ENCODE data around the gene TTLL7.

Gene TTLL7

DNA sequence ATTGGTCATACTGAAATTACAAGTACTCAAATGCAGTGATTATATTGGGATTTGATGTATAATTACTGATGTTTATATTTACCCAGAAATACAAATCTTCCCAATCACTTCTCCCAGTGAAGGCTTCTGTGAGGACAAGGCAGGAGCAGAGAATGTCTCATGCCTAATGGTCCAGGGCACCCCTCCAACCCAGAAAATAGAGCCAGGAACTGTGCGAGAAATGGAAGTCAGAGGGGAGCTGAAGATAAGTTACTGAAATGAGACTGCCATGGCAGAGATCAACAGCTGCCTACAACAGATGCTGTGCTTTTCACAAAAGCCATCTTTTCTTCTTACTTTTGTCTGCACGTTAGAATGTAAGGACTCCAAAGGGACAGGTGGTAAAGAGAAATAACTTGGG is 171.2 kb downstream of the TTLL7 start:
- DNase-seq (ENCODE audit: low read depth in 1 of 2, low spot score in 1 of 2), result no peak

DNA sequence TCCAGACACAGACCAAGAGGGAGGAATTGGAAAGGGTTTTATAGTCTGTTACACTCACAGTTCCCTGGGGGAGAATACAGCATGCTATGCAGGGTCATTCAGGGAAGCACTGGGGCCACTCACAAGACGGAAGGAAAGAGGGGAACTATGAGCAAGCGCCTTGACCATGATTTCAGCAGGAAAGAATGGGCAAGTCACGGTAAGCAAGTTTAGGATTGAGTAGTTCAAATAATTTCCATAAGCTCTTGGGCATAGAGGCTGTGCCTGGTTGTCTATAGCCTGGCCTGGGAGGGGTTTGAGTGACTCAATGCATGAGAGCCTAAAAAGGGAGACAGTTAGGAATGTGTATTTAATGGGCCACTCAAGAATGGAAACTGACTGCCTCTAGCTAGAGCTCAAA is 176.7 kb downstream of the TTLL7 start:
- no peak for DNase-seq (ENCODE audit: low read depth in 1 of 2, low spot score in 1 of 2)

DNA sequence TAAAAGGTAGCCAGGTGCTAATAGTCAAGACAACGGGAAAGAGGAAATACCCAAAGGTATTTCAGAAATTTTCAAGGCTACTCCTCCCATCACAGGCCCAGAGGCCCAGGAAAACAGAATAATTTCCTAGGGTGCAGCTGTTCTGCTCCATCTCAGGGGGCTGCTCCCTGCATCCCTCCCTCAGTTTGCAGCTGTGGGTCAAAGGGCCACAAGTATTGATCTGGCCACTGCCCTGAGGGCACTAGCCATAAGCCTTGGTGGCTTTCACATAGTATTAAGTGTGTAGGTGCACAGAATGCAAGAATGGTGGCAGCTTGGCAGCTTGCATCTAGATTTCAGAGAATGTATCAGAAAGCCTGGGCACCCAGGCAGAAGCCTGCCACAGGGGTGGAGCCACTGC is 179.5 kb downstream of the TTLL7 start:
- no peak for DNase-seq (ENCODE audit: low read depth in 1 of 2, low spot score in 1 of 2)

DNA sequence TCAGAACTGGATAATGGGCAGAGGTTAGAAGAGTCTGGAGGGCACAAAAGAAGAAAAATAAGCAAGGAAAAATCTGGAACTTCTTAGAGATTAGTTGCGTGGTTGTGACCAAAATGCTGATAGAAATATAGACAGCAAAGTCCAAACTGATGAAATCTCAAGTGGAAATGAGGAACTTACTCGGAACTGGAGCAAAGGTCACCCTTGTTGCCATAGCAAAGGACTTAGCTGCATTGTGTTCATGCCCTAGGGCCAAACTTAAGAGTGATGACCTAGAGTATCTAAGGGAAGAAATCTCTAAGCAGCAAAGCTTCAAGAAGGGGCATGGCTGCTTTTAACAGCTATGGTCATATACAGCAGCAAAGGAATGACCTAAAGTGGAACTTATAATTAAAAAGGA is 180.0 kb downstream of the TTLL7 start:
- DNase-seq (ENCODE audit: low read depth in 1 of 2, low spot score in 1 of 2), result no peak

DNA sequence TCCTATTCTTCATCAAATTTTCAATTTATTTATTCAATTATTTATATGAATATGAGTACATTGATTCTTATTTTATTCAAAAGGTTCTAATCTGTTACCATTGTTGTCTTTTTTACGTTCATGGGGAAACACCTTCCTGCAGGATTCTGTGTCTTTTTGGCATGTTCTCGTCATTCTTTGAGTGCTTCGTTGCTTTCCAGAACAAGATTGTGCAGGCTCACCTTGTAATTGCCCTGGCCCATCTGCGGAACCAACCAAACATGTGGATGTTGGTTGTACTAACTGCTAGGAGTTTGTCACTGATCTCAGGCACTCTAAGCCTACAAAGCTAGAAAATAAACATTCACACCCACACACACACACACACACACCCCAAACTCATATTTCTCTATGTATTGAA is 182.1 kb downstream of the TTLL7 start:
- no peak for DNase-seq (ENCODE audit: low read depth in 1 of 2, low spot score in 1 of 2)

DNA sequence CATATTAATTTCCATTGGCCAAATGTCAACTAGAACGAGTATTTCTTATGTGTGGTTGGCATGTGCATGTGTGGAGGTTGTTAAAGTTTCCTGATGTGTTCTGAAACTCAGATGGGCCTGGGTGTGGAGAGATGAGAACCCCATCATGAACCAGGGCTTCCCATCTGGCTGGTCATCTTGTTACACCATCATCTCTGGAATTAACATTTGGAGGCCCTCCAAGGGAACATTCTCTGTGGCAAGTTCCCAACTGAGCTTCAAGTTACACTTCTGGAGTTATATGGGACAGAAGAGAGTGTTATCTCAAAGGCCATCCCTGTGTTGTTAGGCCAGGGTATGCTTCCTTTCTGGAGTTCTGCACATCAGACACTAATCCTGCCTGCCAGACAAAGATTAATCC is 183.6 kb downstream of the TTLL7 start:
- DNase-seq (ENCODE audit: low read depth in 1 of 2, low spot score in 1 of 2), result no peak

Data from stimulated activated CD4-positive, alpha-beta T cell treated with anti-CD3 and anti-CD28 coated beads, Interleukin-15, amount 100 ng/mL, for 1 hour (primary cell).